GM20000 (cell line): ENCODE results near the gene GAB2.

Source experiments
- DNase-seq: peaks from one replicate; pipeline ENCODE4 v3.0.0; 2012; ENCODE audit warnings: low spot score
- TF ChIP-seq, protein P1 (sequence below): IDR thresholded peaks from 2 replicates; pipeline ENCODE4 v1.5.1; 2012; ENCODE audit warnings: mild to moderate bottlenecking, control low read depth; ENCODE audit errors: extremely low read depth, missing control alignments

The GAB2 gene

DNA sequence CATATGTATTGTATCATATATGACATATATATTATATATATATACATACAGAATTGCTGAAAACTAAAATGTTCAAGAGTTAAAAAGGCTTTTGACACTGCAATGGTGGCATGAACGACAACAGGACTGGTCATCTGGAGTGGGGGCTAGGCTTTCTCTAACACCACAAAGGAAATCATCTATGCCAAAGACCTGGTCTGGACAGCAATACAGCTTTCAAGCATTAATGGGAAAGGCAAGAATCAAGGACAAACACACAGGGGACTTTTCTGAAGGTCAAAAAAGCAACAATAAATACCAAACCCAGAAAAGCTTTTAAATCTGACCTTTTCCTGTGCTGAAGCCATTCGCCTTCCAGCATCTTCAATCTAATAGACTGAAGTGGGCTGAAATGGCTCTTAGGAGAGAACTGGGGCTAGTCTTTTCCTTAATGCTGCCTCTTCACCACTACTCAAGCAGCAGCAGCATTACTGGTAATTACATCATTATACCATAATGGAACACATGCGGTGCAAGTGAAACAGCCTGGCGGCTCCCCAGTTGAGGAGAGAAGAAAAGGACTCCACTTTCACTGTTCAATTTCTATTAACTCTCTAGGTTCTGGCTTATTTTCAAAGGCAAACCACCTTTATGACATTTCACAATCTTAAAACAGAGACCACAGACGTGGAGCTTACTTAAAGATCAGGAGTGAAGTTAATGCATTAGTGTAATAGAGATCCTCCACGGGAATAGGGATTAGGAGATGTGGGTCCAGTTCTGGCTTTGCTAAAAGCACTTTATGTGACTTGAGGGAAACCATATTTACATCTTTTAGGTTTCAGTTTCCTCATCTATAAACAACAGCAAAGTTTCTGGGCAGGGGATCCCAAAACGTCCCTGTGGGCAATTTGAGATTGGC is 63.0 kb downstream of the GAB2 start:
- peak; percentile 23 for DNase-seq
- TF ChIP-seq, protein P1, sequence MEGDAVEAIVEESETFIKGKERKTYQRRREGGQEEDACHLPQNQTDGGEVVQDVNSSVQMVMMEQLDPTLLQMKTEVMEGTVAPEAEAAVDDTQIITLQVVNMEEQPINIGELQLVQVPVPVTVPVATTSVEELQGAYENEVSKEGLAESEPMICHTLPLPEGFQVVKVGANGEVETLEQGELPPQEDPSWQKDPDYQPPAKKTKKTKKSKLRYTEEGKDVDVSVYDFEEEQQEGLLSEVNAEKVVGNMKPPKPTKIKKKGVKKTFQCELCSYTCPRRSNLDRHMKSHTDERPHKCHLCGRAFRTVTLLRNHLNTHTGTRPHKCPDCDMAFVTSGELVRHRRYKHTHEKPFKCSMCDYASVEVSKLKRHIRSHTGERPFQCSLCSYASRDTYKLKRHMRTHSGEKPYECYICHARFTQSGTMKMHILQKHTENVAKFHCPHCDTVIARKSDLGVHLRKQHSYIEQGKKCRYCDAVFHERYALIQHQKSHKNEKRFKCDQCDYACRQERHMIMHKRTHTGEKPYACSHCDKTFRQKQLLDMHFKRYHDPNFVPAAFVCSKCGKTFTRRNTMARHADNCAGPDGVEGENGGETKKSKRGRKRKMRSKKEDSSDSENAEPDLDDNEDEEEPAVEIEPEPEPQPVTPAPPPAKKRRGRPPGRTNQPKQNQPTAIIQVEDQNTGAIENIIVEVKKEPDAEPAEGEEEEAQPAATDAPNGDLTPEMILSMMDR, result no peak

- TF ChIP-seq, protein P1, result no peak
- DNase-seq, result no peak
These were observed 65.4 kb downstream of the GAB2 start for GRCh38 chr11:78351979-78352841.

- TF ChIP-seq, protein P1, result no peak
- no peak for DNase-seq
These were observed 66.4 kb downstream of the GAB2 start for GRCh38 chr11:78351193-78351592.

DNA sequence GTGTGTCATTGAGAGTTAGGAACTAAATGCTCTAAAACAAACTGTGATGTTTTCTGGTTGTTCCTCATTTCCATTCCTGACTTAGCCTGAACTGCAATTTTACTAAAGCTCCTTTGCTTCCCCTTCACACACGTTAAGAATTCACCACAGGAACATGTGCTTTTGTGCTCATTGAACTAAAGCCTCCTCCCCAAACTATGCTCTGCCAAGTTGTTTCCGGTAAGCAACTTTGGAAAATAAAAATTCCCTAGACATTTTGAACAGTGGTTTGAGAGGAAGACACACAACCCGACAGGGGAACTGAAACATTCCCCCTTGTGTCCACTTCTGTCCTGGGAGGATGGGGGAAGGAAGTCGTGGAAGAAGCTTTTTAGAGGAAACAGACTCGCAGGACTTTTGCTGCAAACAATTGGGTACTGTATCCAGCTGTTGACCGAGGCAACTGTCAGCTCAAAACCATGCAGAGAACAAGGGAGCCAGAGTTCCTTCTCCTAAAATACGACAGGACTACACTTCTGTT is 66.9 kb downstream of the GAB2 start:
- DNase-seq, result no peak
- TF ChIP-seq, protein P1, result no peak

DNA sequence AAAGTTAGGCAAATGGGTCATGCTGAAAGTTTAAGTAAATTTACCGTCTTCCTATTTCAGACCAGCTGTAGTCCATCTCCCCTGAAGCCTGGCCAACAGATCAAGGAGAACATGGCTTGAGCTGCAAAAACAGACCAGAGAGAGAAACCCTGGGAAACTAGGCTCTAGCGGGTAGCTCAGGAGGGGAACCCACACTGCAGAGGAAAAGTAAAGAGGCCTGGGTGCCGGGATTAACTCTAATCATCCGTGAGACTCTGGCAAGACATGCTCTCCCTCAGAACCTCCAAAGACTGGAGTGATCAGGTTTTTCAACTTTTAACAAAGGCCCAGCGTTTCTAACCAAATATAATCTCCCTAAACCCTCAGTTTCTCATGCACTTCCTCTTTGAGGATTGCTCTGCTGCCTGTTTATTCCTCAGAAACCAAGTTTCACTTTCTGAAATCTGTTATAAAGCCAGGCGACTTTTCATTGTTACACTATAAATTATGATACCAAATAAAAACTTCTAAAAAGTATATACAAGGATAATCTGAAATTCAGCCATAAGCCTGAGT is 67.5 kb downstream of the GAB2 start:
- TF ChIP-seq, protein P1, result no peak
- DNase-seq, result no peak

DNA sequence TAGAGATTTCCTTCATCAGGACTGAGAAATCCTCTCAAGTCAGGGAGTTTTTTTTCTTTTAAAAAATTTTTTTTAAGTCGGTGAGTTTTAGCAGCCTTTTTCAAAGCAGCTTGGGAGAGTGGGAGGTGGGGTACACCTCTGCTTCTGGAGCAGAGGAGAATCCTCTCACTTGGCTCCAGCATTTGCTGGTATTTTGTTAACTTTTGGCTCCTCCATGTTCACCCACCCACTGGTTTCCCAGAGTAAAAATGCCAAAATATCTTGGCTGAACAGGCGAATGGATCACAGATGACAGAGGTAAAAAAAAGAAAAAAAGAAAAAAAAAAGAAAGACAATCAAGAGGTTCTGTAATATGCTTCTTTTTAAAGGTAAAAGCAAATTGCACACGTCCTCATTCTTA is 68.0 kb downstream of the GAB2 start:
- TF ChIP-seq, protein P1, result no peak
- no peak for DNase-seq

DNA sequence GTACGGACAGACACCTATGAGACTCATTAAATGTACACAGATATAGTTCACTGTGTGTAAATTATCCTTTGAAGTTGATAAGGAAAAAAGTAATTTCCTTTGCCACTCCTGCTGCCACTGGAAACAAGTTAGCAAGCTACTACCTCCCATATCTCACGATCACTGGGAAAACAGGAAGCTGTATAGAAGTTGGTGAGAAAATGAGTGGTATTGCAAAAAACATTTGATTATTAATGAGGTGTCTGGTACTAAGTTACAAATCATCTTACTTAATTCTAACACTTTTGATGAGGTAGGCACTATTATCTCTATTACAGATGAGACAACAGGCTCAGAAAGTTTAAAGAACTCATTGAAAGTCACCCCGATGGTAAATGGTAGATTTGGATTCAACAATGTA is 68.5 kb downstream of the GAB2 start:
- no peak for DNase-seq
- TF ChIP-seq, protein P1, result no peak
